ENCODE measurements around the gene TSPAN4.

The TSPAN4 gene

GRCh38 chr11:870127-870413, 27.4 kb downstream of the TSPAN4 start:
- TF ChIP-seq POLR2A (IDR thresholded peaks at IDR 0.05; ENCODE audit: low read length) = no peak
- no peak for TF ChIP-seq GATA1 (IDR thresholded peaks at IDR 0.05; ENCODE audit: low read depth, low read length)
- no peak for DNase-seq

- TF ChIP-seq POLR2A (IDR thresholded peaks at IDR 0.05; ENCODE audit: low read length) (no peak), GATA1 (IDR thresholded peaks at IDR 0.05; ENCODE audit: low read depth, low read length) (no peak)
- DNase-seq = no peak
Measured at GRCh38 chr11:870418-870817, 27.8 kb downstream of the TSPAN4 start.

GRCh38 chr11:871472-871871, 28.8 kb downstream of the TSPAN4 start:
- TF ChIP-seq GATA1 (IDR thresholded peaks at IDR 0.05; ENCODE audit: low read depth, low read length) = no peak
- no peak for DNase-seq

- TF ChIP-seq POLR2A (IDR thresholded peaks at IDR 0.05; ENCODE audit: low read length) (no peak), GATA1 (IDR thresholded peaks at IDR 0.05; ENCODE audit: low read depth, low read length) (no peak)
- DNase-seq = no peak
Measured at GRCh38 chr11:872799-873198, 30.1 kb downstream of the TSPAN4 start.

- TF ChIP-seq GATA1 (IDR thresholded peaks at IDR 0.05; ENCODE audit: low read depth, low read length) = no peak
- DNase-seq = no peak
Measured at GRCh38 chr11:873706-874105, 31.1 kb downstream of the TSPAN4 start.

- TF ChIP-seq GATA1 (IDR thresholded peaks at IDR 0.05; ENCODE audit: low read depth, low read length) = no peak
- no peak for TF ChIP-seq POLR2A (IDR thresholded peaks at IDR 0.05; ENCODE audit: low read length)
- DNase-seq = no peak
Measured at GRCh38 chr11:875203-875602, 32.6 kb downstream of the TSPAN4 start.

- DNase-seq = peak; percentile 90 to 96
- TF ChIP-seq GATA1 (IDR thresholded peaks at IDR 0.05; ENCODE audit: low read depth, low read length) (no peak), POLR2A (IDR thresholded peaks at IDR 0.05; ENCODE audit: low read length) (peak; percentile 56)
Measured at GRCh38 chr11:875769-876301, 33.2 kb downstream of the TSPAN4 start.

GRCh38 chr11:876545-876944, 33.9 kb downstream of the TSPAN4 start:
- TF ChIP-seq GATA1 (IDR thresholded peaks at IDR 0.05; ENCODE audit: low read depth, low read length) (no peak), POLR2A (IDR thresholded peaks at IDR 0.05; ENCODE audit: low read length) (no peak)
- no peak for DNase-seq

GRCh38 chr11:877565-877964, 34.9 kb downstream of the TSPAN4 start:
- peak; percentile 75 to 77 for DNase-seq
- TF ChIP-seq POLR2A (IDR thresholded peaks at IDR 0.05; ENCODE audit: low read length) (peak; percentile 23), GATA1 (IDR thresholded peaks at IDR 0.05; ENCODE audit: low read depth, low read length) (no peak)

- no peak for DNase-seq
- TF ChIP-seq POLR2A (IDR thresholded peaks at IDR 0.05; ENCODE audit: low read length) (no peak), GATA1 (IDR thresholded peaks at IDR 0.05; ENCODE audit: low read depth, low read length) (no peak)
Measured at GRCh38 chr11:880447-880846, 37.8 kb downstream of the TSPAN4 start.

- no peak for TF ChIP-seq GATA1 (IDR thresholded peaks at IDR 0.05; ENCODE audit: low read depth, low read length)
- no peak for TF ChIP-seq POLR2A (IDR thresholded peaks at IDR 0.05; ENCODE audit: low read length)
- no peak for DNase-seq
Measured at GRCh38 chr11:882596-882995, 39.9 kb downstream of the TSPAN4 start.

- TF ChIP-seq GATA1 (IDR thresholded peaks at IDR 0.05; ENCODE audit: low read depth, low read length) = no peak
- DNase-seq = no peak
Measured at GRCh38 chr11:883527-883926, 40.9 kb downstream of the TSPAN4 start.

GRCh38 chr11:884578-885070, 42.0 kb downstream of the TSPAN4 start:
- no peak for TF ChIP-seq POLR2A (IDR thresholded peaks at IDR 0.05; ENCODE audit: low read length)
- TF ChIP-seq GATA1 (IDR thresholded peaks at IDR 0.05; ENCODE audit: low read depth, low read length) = no peak
- no peak for DNase-seq

GRCh38 chr11:886568-886967, 43.9 kb downstream of the TSPAN4 start:
- no peak for DNase-seq
- no peak for TF ChIP-seq POLR2A (IDR thresholded peaks at IDR 0.05; ENCODE audit: low read length)
- TF ChIP-seq GATA1 (IDR thresholded peaks at IDR 0.05; ENCODE audit: low read depth, low read length) = no peak

- TF ChIP-seq GATA1 (IDR thresholded peaks at IDR 0.05; ENCODE audit: low read depth, low read length) (no peak), POLR2A (IDR thresholded peaks at IDR 0.05; ENCODE audit: low read length) (no peak)
- DNase-seq = no peak
Measured at GRCh38 chr11:887589-887988, 44.9 kb downstream of the TSPAN4 start.
